Endothelial cell of umbilical vein (primary cell): Measurements from ENCODE around the gene CUL9.

ENCODE experiments used
- CTCF ChIP-seq, 2 donors: IDR thresholded peaks; 1 replicate in 1 of 2; 2 replicates in 1 of 2; pipeline ENCODE4 v1.5.1; 2011; ENCODE audit warnings: low read length in 2 of 2, mild to moderate bottlenecking in 2 of 2, moderate library complexity in 2 of 2, control low read depth in 1 of 2, inconsistent platforms in 1 of 2, low read depth in 1 of 2; ENCODE audit not compliant: insufficient read depth in 1 of 2; ENCODE audit errors: extremely low read depth in 1 of 2
- EZH2 ChIP-seq: IDR thresholded peaks from 2 replicates; pipeline ENCODE4 v1.6.1; 2012; ENCODE audit warnings: borderline replicate concordance, low read depth, mild to moderate bottlenecking, moderate library complexity, low read length, inconsistent platforms; ENCODE audit not compliant: severe bottlenecking
- FOS ChIP-seq: IDR thresholded peaks from 2 replicates; pipeline ENCODE4 v1.6.1; 2011; ENCODE audit warnings: mild to moderate bottlenecking, low read length, moderate library complexity, borderline replicate concordance; ENCODE audit not compliant: insufficient read depth
- MAX ChIP-seq: IDR thresholded peaks from 2 replicates; pipeline ENCODE4 v1.6.1; 2011; ENCODE audit not compliant: insufficient read depth, insufficient read length
- MYC ChIP-seq: IDR thresholded peaks from one replicate; pipeline ENCODE4 v1.6.1; 2011; ENCODE audit warnings: mild to moderate bottlenecking, low read depth, low read length
- POLR2A ChIP-seq: IDR thresholded peaks from 2 replicates; pipeline ENCODE4 v1.6.1; 2012; ENCODE audit warnings: low read depth, mild to moderate bottlenecking, control low read depth, low read length
- POLR2AphosphoS5 ChIP-seq: IDR thresholded peaks from 2 replicates; pipeline ENCODE4 v1.6.1; 2012; ENCODE audit warnings: low read depth, mild to moderate bottlenecking, control low read depth, low read length, moderate library complexity; ENCODE audit not compliant: insufficient read depth

- TF ChIP-seq POLR2A (no peak), CTCF (IDR thresholded peaks at IDR 0.05; ENCODE audit: extremely low read depth in 1 of 2, insufficient read depth in 1 of 2, low read depth in 1 of 2, low read length in 2 of 2) (no peak), MAX (no peak), POLR2AphosphoS5 (no peak), EZH2 (no peak), FOS (no peak), MYC (no peak)
Measured at GRCh38 chr6:43264599-43265145, 82.7 kb downstream of the CUL9 start.
